ENCODE data around the gene SCRN1. TPM values are rescaled to one million over a fixed set of nuclear protein-coding genes. Genes with fewer than 3 reads are reported as not detected.

Gene SCRN1
- total RNA-seq, 4 donors from 2014 or later, result 18.8 to 37.4 (median 32.4) TPM

GRCh38 chr7:29976673-29977415, 12.8 kb downstream of the SCRN1 start:
- no peak for TF ChIP-seq CTCF (IDR thresholded peaks at IDR 0.05; ENCODE audit: low read depth)

GRCh38 chr7:29976266-29976665, 13.3 kb downstream of the SCRN1 start:
- TF ChIP-seq CTCF (IDR thresholded peaks at IDR 0.05; ENCODE audit: low read depth), result no peak

GRCh38 chr7:29975561-29975960, 14.0 kb downstream of the SCRN1 start:
- TF ChIP-seq CTCF (IDR thresholded peaks at IDR 0.05; ENCODE audit: low read depth), result no peak

GRCh38 chr7:29974286-29974685, 15.3 kb downstream of the SCRN1 start:
- TF ChIP-seq CTCF (IDR thresholded peaks at IDR 0.05; ENCODE audit: low read depth), result no peak

- no peak for TF ChIP-seq CTCF (IDR thresholded peaks at IDR 0.05; ENCODE audit: low read depth)
Observed at GRCh38 chr7:29972315-29972669, 17.3 kb downstream of the SCRN1 start.

- TF ChIP-seq CTCF (IDR thresholded peaks at IDR 0.05; ENCODE audit: low read depth), result no peak
Observed at GRCh38 chr7:29971566-29972314, 17.9 kb downstream of the SCRN1 start.

- no peak for TF ChIP-seq CTCF (IDR thresholded peaks at IDR 0.05; ENCODE audit: low read depth)
Observed at GRCh38 chr7:29970158-29970557, 19.4 kb downstream of the SCRN1 start.

Data from subcutaneous adipose tissue (tissue), 4 donors.